ENCODE results near the gene MAGI2.

The MAGI2 gene

GRCh38 chr7:79471699-79472098, 18.2 kb upstream of the MAGI2 start:
- Histone ChIP-seq H3K4me2 (ENCODE audit: low read length) (no peak overlapping the region), H3K79me2 (ENCODE audit: control insufficient read depth, low read length) (no peaks in the 10 kb centered on the region), H4K20me1 (ENCODE audit: control insufficient read depth, insufficient read depth, low read depth, low read length) (no peaks in the 10 kb centered on the region), H3K9me2 (replicated peaks; ENCODE audit: control insufficient read depth, low read length) (no peaks in the 10 kb centered on the region), H3K4me1 (ENCODE audit: control insufficient read depth, low read length) (no peaks in the 10 kb centered on the region), H3K27ac (ENCODE audit: low read depth, low read length) (no peak overlapping the region), H3K9me3 (ENCODE audit: control insufficient read depth, insufficient read depth, low read length) (no peaks in the 10 kb centered on the region), H3K27me3 (ENCODE audit: control insufficient read depth, low read length) (no peaks in the 10 kb centered on the region), H3F3A (ENCODE audit: control insufficient read depth, insufficient read depth) (no peaks in the 10 kb centered on the region), H3K4me3 (ENCODE audit: low read length) (no peak overlapping the region), H3K36me3 (ENCODE audit: control insufficient read depth, low read length) (no peaks in the 10 kb centered on the region)
- TF ChIP-seq CTCF (IDR thresholded peaks at IDR 0.05; ENCODE audit: low read depth, low read length, poor library complexity, severe bottlenecking) (no peak), EZH2phosphoT487 (IDR thresholded peaks at IDR 0.05; ENCODE audit: borderline replicate concordance, low read length) (no peak)

DNA sequence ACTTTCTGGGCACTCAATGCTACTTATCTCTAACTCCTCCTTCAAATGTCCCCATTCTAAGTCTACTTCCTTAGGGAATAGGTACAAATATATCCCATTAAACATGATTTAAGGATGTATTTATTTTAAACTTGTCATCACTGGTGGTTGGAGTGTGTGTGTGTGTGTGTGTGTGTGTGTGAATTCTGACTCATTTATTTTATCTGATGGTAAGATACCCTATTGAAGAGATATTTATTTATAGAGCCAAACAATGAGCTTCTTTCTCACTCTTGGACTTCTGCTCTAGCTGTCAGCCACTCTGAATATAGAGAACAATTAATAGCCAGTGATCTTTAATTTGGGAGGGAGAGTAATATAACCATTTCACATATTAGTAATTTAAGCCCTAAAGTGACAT, 17.8 kb upstream of the MAGI2 start:
- no peak overlapping the region for H3K27ac ChIP-seq (ENCODE audit: low read depth, low read length)
- no peaks in the 10 kb centered on the region for H3K9me3 ChIP-seq (ENCODE audit: control insufficient read depth, insufficient read depth, low read length)
- H3K27me3 ChIP-seq (ENCODE audit: control insufficient read depth, low read length), result no peaks in the 10 kb centered on the region
- H3K4me3 ChIP-seq (ENCODE audit: low read length), result no peak overlapping the region
- H3K4me1 ChIP-seq (ENCODE audit: control insufficient read depth, low read length), result no peaks in the 10 kb centered on the region
- H4K20me1 ChIP-seq (ENCODE audit: control insufficient read depth, insufficient read depth, low read depth, low read length), result no peaks in the 10 kb centered on the region
- H3F3A ChIP-seq (ENCODE audit: control insufficient read depth, insufficient read depth), result no peaks in the 10 kb centered on the region
- no peaks in the 10 kb centered on the region for H3K79me2 ChIP-seq (ENCODE audit: control insufficient read depth, low read length)
- no peak for TF ChIP-seq CTCF (IDR thresholded peaks at IDR 0.05; ENCODE audit: low read depth, low read length, poor library complexity, severe bottlenecking)
- no peak for TF ChIP-seq EZH2phosphoT487 (IDR thresholded peaks at IDR 0.05; ENCODE audit: borderline replicate concordance, low read length)
- H3K9me2 ChIP-seq (replicated peaks; ENCODE audit: control insufficient read depth, low read length), result no peaks in the 10 kb centered on the region
- no peak overlapping the region for H3K4me2 ChIP-seq (ENCODE audit: low read length)
- H3K36me3 ChIP-seq (ENCODE audit: control insufficient read depth, low read length), result no peaks in the 10 kb centered on the region

DNA sequence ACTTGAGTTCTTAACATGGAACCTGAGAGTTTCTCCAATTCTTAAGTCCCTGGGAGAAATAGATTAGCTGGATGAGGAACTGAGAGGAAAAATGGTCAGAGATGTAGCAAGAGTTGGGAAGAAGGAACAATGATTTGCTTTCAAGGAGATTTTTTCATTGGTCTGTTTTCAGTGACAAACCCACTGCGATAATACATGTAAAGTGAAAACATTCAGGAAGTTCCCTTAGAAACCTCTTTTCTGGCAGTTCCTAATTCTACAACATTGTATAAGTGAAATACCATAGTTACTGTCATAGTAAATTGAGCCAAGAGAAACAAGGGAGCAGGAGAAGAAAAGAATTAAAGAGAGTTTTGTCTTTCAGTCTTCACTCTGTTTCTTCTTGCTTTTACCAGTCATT, 12.1 kb upstream of the MAGI2 start:
- Histone ChIP-seq H3K79me2 (ENCODE audit: control insufficient read depth, low read length) (no peaks in the 10 kb centered on the region), H3K36me3 (ENCODE audit: control insufficient read depth, low read length) (no peaks in the 10 kb centered on the region), H3K4me3 (ENCODE audit: low read length) (no peak overlapping the region), H3K27ac (ENCODE audit: low read depth, low read length) (no peak overlapping the region), H3K4me1 (ENCODE audit: control insufficient read depth, low read length) (no peaks in the 10 kb centered on the region), H4K20me1 (ENCODE audit: control insufficient read depth, insufficient read depth, low read depth, low read length) (no peaks in the 10 kb centered on the region), H3F3A (ENCODE audit: control insufficient read depth, insufficient read depth) (no peaks in the 10 kb centered on the region), H3K27me3 (ENCODE audit: control insufficient read depth, low read length) (no peaks in the 10 kb centered on the region), H3K9me3 (ENCODE audit: control insufficient read depth, insufficient read depth, low read length) (no peaks in the 10 kb centered on the region), H3K9me2 (replicated peaks; ENCODE audit: control insufficient read depth, low read length) (no peaks in the 10 kb centered on the region), H3K4me2 (ENCODE audit: low read length) (no peak overlapping the region)
- TF ChIP-seq EZH2phosphoT487 (IDR thresholded peaks at IDR 0.05; ENCODE audit: borderline replicate concordance, low read length) (no peak), CTCF (IDR thresholded peaks at IDR 0.05; ENCODE audit: low read depth, low read length, poor library complexity, severe bottlenecking) (no peak)

GRCh38 chr7:79464051-79464450, 10.6 kb upstream of the MAGI2 start:
- H3K9me2 ChIP-seq (replicated peaks; ENCODE audit: control insufficient read depth, low read length), result no peaks in the 10 kb centered on the region
- H3K79me2 ChIP-seq (ENCODE audit: control insufficient read depth, low read length), result no peaks in the 10 kb centered on the region
- no peaks in the 10 kb centered on the region for H3F3A ChIP-seq (ENCODE audit: control insufficient read depth, insufficient read depth)
- TF ChIP-seq EZH2phosphoT487 (IDR thresholded peaks at IDR 0.05; ENCODE audit: borderline replicate concordance, low read length), result no peak
- TF ChIP-seq CTCF (IDR thresholded peaks at IDR 0.05; ENCODE audit: low read depth, low read length, poor library complexity, severe bottlenecking), result no peak
- H3K9me3 ChIP-seq (ENCODE audit: control insufficient read depth, insufficient read depth, low read length), result no peaks in the 10 kb centered on the region
- H3K36me3 ChIP-seq (ENCODE audit: control insufficient read depth, low read length), result no peaks in the 10 kb centered on the region
- no peaks in the 10 kb centered on the region for H3K27me3 ChIP-seq (ENCODE audit: control insufficient read depth, low read length)
- H3K4me1 ChIP-seq (ENCODE audit: control insufficient read depth, low read length), result no peaks in the 10 kb centered on the region
- H3K4me3 ChIP-seq (ENCODE audit: low read length), result no peak overlapping the region
- no peak overlapping the region for H3K27ac ChIP-seq (ENCODE audit: low read depth, low read length)
- no peak overlapping the region for H3K4me2 ChIP-seq (ENCODE audit: low read length)
- H4K20me1 ChIP-seq (ENCODE audit: control insufficient read depth, insufficient read depth, low read depth, low read length), result no peaks in the 10 kb centered on the region
